Epithelial cell of esophagus (primary cell): ENCODE results near the gene DRD2.
A peak's percentile ranks its signal among the peaks of the same experiment; 100 is the strongest.

Experiments used
- DNase-seq: peaks from one replicate; pipeline ENCODE4 v3.0.0; 2010; ENCODE audit warnings: low read depth
- H3K4me3 ChIP-seq: 2 replicates; pipeline ENCODE4 v1.5.1; 2011; ENCODE audit warnings: mild to moderate bottlenecking, low read length, control low read depth
- TF ChIP-seq, protein P1 (sequence below): IDR thresholded peaks from 2 replicates; pipeline ENCODE4 v1.5.1; 2011; ENCODE audit warnings: low read depth, mild to moderate bottlenecking, low read length, control low read depth, inconsistent platforms; ENCODE audit not compliant: insufficient read depth; ENCODE audit errors: missing control alignments

The DRD2 gene

DNA sequence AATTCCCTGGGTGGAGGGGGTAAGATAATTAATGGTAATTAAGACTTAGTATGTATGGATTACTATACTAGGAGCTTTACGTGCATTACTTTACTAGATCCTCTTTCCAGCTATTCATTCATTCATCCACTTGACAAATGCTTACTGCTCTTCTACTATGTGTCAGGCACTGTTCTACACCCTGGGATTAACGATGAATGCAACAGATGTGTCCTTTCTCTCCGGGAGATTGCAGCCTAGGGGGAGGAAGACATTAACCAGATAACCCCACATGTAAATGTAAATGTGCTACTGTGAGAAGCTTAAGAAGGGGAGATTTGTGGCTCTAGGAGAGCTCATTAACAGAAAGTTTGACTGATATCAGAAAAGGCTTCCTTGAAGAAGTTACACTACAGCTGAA is 85.9 kb downstream of the DRD2 start:
- no peak overlapping the region for H3K4me3 ChIP-seq
- TF ChIP-seq, protein P1, sequence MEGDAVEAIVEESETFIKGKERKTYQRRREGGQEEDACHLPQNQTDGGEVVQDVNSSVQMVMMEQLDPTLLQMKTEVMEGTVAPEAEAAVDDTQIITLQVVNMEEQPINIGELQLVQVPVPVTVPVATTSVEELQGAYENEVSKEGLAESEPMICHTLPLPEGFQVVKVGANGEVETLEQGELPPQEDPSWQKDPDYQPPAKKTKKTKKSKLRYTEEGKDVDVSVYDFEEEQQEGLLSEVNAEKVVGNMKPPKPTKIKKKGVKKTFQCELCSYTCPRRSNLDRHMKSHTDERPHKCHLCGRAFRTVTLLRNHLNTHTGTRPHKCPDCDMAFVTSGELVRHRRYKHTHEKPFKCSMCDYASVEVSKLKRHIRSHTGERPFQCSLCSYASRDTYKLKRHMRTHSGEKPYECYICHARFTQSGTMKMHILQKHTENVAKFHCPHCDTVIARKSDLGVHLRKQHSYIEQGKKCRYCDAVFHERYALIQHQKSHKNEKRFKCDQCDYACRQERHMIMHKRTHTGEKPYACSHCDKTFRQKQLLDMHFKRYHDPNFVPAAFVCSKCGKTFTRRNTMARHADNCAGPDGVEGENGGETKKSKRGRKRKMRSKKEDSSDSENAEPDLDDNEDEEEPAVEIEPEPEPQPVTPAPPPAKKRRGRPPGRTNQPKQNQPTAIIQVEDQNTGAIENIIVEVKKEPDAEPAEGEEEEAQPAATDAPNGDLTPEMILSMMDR, result no peak
- no peak for DNase-seq

DNA sequence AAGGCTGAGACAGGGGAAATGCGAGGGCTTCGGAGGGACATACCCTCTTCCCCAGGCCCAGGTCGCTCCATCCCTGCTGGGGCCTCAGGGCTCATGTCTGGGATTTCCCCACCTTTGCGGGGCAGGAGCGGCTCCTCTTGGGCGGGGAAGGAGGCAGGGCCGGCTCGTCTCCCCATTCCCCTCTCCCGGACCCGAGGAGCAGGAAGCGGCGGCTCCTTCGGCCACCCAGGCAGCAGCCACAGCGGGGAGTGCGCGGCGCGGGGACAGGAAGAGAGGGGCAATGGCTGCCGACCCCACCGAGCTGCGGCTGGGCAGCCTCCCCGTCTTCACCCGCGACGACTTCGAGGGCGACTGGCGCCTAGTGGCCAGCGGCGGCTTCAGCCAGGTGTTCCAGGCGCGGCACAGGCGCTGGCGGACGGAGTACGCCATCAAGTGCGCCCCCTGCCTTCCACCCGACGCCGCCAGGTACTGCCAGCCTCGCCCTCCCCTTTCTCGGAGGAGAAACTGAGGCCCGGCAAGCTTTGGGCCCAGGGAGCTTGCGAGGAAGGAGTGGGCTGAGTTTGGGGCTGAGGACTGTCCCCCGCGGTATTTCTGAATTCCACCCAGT is 87.5 kb downstream of the DRD2 start, which contains the start of gene ANKK1:
Gene ANKK1 (plus strand): TSS at position 175 of the 607 bp plus-strand sequence. CDS start 106 bp downstream, at position 281.
- peak; percentile 54 for DNase-seq
- TF ChIP-seq, protein P1, result peak; percentile 42
- peak within 1 kb of the TSS; percentile 36 for H3K4me3 ChIP-seq

DNA sequence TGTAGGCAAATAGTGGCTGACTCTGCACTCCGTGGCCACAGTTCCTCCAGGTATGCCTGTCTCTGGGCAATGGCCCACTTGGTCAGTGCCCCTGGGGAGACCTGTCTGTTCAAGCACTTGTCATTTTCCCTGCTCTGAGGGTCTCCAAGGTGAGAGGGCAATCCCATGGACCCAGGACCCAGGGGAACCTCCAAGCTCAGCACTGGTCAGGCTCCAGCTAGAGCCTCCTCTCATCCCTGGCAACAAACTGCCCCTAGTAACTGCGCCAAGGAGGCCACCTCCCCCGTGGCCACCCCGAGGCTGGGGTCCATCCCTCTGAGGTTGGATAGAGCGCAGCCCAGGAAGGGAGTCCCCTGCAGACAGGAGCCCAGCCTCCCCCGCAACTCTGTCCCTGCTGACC is 88.3 kb downstream of the DRD2 start:
- DNase-seq, result no peak
- H3K4me3 ChIP-seq, result no peak overlapping the region
- TF ChIP-seq, protein P1, result no peak

DNA sequence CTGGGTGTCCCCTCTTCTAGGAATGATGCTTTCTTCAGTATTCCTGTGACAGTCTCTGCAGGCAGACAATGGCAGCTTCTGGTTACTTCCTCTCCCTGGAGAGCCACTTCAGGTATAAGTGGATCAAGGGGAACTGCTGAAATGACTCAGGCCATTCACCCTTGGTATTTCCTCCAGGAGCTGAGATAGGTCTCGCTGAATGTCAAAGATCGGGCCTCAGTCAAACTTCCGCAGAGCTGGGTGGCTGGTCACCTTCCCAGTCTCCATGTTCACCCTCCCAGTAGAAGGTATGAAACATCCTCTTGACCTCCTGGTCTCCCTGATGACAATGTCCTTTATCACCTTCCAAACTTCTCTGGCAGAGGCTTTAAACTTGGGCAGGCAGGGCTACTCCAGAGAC is 89.4 kb downstream of the DRD2 start:
- no peak overlapping the region for H3K4me3 ChIP-seq
- DNase-seq, result peak; percentile 22
- TF ChIP-seq, protein P1, result no peak

DNA sequence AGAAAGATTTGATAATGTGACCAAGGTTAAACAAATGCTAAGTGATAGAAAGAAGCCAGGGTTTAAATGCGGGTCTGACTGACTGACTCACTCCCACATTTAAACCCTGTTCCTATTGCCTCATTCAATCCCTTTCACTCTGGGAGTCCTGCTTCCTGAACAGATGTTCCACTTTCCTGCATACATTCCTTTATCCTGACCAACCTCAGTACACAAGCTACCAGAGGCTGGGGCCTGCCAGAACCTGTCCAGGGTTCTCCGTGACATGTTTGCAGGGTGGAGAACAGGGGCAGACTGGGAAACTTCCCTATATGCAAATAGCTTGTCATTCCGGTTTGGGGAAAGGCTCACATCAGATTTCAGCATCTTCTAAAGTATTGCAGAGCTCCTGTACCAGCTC is 90.6 kb downstream of the DRD2 start:
- TF ChIP-seq, protein P1, result no peak
- DNase-seq, result peak; percentile 100
- no peak overlapping the region for H3K4me3 ChIP-seq

DNA sequence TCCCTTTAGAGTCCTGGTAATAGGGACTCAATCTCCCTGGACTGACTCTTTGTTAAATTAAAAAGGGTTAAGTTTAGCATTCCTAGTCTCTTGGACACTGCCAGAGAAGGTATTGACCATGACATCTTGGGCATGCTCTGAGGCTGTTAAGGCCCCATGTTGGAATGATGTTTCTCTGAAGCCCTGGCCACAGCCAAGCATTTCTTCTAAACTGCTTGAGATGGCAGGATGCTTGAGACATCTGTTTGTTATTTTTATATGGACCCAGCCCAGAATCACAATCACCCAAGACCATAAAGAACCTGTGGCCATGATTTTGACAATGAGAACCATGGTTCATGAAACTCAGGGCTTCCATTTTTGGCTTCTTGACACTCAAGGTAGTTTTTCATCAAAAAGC is 93.1 kb downstream of the DRD2 start:
- TF ChIP-seq, protein P1, result no peak
- DNase-seq, result no peak
- no peak overlapping the region for H3K4me3 ChIP-seq

DNA sequence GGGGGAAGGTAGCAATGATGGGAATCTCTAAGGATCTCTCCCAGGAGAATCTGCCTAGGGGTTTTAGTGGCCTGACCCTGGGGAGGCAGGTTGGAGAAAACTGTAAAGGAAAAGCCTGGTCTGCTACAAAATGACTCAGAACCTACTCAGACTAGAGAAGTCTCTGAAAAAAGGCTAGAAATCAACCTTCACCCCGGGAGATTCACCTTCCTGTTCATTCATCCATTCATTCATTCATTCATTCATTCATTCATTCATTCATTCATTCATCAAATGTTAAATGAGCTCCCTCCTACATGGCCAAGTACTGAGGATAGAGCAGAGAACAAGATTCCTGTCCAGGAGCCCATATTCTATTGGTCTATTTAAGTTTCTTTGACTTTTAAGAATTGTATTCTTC is 96.5 kb downstream of the DRD2 start:
- no peak overlapping the region for H3K4me3 ChIP-seq
- peak; percentile 24 for DNase-seq
- TF ChIP-seq, protein P1, result no peak
